ENCODE measurements around the gene KCNK17.

The KCNK17 gene

DNA sequence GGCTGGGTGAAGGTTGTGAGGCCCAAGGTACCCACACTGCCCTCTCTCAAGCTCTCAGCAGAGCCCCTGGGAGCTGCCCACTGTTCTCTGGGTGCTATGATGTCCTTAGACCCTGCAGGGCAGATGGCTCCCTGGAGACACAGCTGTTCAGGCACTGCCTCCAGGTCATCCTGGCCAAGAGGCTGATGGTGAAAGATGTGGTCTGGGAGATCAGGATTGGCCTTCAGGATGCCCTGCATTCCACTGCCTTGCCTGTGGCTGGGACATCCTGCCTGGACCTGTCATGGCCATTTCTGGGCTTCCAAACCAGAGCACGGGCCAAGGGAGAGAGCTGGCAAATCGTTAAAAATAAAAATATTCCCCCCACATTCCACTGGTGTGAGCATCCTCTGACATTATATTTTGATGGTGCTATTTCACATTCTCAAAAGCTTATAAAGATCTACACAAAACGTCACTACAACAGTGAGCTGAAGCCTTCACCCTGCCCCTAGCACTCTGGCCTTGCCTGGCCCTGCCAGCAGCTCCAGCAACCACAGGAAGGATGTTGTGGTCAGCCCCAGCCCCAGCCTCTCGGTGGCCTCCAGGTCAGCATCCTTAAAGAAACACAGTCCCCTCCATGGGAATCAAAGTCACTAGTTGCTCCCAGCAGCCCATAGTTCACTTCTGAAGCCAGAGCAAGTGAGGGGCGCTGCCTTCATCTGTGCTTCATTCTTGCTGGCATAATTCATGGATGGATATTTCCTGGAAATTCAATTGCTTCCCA is 21.7 kb upstream of the KCNK17 start:
- DNase-seq = peak; percentile 53

- no peak for DNase-seq
These were observed 19.6 kb upstream of the KCNK17 start for GRCh38 chr6:39333644-39334438.

DNA sequence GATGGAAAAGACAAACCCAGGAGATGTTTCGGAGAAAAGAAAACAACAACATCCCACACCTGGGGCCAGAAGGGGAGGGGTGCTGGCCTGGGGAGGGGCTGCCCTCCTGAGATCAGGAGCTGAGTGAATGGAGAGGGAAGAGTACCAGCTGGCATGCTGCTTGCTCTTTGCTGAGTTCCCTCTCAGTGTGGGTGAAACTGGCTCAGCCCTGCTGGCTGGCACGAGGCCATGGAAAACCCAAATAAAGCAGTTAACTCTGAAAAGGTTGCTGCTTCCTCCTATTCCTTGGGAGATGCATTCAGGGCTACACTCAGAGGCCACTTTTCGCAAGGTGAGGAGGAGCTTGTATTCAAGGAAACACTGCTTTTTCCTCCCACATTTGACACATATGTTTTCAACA is 16.3 kb upstream of the KCNK17 start:
- DNase-seq = no peak

DNA sequence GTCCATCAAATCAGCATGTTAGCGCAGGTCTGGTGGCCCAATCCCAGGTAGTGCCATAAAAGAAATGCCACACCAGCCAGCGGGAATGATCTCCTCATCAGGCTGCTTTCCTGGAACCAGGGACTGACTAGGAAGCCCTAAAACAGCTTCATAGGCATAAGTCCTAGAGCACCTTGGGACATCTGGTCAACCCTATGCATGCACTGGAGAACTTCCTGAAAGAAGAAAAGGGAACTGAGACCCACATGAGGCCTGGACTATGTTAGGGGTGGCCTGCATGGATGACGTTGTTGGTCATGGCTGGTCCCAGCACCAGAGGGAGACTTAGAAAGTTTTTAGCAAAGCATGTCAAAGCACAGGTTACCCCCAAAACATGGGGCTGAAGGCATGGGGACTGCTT is 15.8 kb upstream of the KCNK17 start:
- DNase-seq = no peak

GRCh38 chr6:39328066-39328465 is 13.8 kb upstream of the KCNK17 start:
- no peak for DNase-seq

GRCh38 chr6:39327507-39327906 is 13.3 kb upstream of the KCNK17 start:
- no peak for DNase-seq

DNA sequence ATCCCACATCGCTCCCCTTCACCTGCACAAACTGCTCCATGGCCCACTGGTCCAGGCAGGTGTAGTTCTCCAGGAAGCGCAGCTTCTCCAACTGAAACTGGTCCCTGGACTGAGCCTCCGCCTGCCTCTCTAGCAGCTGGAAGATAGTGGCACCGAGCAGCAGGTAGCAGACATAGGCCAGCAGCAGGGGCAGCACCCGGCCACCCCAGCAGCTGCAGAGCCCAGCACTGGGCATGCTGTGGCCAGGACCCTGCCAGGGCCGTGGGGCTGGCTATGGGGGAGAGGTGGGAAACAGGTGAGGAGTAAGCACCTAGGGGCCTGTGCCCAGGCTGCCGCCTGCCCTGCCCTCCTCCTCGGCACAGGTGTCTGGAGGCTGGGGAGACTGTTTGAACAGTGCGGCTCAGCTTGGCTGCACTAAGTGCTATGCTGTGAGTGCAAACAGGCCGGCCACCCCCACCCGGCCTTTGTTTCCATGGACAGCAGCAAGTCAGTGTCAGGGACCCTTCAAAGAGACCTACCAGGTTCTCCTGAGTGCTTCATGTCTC is 8.2 kb upstream of the KCNK17 start, which contains the start of gene KCNK16:
Gene KCNK16, minus strand, starts transcription at position 397 of the 545 bp plus-strand sequence. Its CDS starts 162 bp downstream, at position 235.
- DNase-seq = no peak

- no peak for DNase-seq
These were observed 7.5 kb upstream of the KCNK17 start for GRCh38 chr6:39321761-39322160.

- no peak for DNase-seq
These were observed 6.3 kb upstream of the KCNK17 start for GRCh38 chr6:39320363-39320984.

DNA sequence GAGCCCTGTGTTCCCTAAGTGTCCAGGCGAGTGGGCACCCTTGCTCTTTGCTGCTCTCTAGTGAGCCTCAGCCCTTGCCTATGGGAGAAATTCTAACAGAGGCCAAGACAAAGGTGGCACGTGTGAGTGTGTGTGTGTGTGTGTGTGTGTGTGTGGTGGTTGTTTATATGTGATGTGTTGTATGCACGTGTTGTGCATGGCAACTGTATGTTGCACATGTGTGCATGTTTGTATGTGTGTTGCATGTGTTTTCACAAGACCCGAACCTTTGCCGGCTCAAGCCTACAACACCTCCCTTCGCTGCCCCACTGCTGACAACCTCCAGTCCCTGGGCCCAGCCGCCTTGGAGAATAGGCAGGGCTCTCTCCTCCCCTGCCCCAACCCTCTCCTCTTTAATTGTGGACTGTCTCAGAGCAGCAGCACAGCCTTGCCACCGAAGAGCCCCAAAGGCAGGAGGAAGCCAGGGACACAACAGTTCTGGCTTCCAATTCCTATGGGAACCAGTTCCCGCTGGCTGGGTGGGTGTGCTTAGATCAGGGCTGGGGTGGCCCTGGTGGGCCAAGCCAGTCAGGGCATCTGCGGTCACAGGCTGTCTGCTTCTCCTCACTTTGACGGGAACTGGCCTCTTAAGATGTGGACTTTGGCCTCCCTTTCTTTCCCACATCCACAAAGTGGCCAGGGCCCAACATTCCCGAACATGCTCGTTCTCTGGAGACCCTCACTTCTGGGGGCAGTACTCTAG is 5.6 kb upstream of the KCNK17 start:
- DNase-seq = no peak

- DNase-seq = no peak
These were observed 3.0 kb upstream of the KCNK17 start for GRCh38 chr6:39317256-39317655.

GRCh38 chr6:39313526-39314272 is 520 bp downstream of the KCNK17 start:
- no peak for DNase-seq

GRCh38 chr6:39312912-39313525 is 1.2 kb downstream of the KCNK17 start:
- DNase-seq = no peak

DNA sequence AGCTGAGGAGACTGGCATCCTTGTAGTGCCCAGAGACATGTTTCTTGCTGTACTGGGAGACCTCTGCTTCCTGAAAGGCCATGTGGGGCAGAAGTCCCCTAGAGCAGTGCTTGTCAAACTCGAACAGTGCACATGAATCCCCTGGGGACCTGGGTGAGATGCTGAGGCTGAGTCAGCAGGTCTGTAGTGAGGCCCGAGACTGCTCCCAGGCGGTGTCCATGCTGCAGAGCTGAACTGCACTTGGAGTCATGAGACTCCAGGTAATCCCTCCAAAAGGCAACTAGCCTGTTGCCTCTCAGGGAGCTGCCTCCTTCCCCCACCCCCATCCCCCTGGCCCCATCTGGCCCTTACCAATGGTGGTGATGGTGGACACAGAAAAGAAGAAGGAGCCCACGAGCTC is 3.7 kb downstream of the KCNK17 start:
- DNase-seq = no peak

GRCh38 chr6:39309942-39310531 is 4.2 kb downstream of the KCNK17 start:
- peak; percentile 25 for DNase-seq

GRCh38 chr6:39307462-39307861 is 6.8 kb downstream of the KCNK17 start:
- no peak for DNase-seq

DNA sequence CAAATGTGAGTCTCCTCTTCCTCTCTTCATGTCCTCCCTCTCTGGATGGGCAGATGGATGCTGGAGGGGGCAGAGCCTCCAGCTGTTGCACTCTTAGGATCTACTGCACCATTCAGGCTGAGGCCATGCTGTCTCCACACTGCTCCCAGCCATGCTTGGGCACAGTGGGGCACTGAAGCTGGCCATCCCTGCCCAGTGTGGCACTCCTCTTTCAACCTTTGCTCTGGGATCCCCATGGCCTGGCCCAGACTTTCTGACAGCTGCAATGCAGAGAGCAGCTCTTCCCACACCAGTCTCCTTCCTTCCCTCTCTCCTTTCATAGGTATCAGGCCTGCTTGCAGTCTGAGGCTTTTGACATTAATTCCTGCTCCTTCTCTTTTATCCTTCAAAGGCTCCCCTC is 9.3 kb downstream of the KCNK17 start:
- DNase-seq = no peak

GRCh38 chr6:39303425-39304153 is 10.6 kb downstream of the KCNK17 start:
- no peak for DNase-seq

GRCh38 chr6:39302669-39303424 is 11.4 kb downstream of the KCNK17 start:
- DNase-seq = peak; percentile 71

GRCh38 chr6:39302011-39302410 is 12.2 kb downstream of the KCNK17 start:
- no peak for DNase-seq

Measured in NK-92 treated with Interleukin-12 subunit alpha and Interleukin-12 subunit beta, amount 100 ng/mL, for 24 hours (cell line).